HG03575 (cell line): ENCODE data around the gene MEMO1.
"Not testable (repeated sequence)": the region's sequence is repeated elsewhere in the genome, so short reads cannot be mapped to it uniquely, and the experiment has no call there.

ENCODE experiments used
- ATAC-seq: cut with Tn5 transposase; IDR thresholded peaks from one replicate; pipeline ENCODE4 v1.9.1; 2021; ENCODE audit not compliant: unreplicated experiment, insufficient number of reproducible peaks, low FRiP score; ENCODE audit errors: extremely low read depth

Gene MEMO1

DNA sequence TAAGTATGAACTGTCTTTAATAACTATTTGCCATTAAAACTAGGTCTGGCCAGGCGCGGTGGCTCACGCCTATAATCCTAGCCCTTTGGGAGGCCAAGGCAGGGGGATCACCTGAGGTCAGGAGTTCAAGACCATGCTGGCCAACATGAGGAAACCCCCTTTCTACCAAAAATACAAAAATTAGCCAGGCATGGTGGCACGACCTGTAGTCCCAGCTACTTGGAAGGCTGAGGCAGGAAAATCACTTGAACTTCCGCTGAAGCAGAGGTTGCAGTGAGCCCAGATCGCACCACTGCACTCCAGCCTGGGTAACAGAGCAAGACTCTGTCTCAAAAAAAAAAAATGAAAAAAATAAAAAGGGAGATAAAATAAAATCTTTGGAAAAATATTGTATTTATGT, 44.4 kb downstream of the MEMO1 start:
- ATAC-seq, result not testable (repeated sequence)

DNA sequence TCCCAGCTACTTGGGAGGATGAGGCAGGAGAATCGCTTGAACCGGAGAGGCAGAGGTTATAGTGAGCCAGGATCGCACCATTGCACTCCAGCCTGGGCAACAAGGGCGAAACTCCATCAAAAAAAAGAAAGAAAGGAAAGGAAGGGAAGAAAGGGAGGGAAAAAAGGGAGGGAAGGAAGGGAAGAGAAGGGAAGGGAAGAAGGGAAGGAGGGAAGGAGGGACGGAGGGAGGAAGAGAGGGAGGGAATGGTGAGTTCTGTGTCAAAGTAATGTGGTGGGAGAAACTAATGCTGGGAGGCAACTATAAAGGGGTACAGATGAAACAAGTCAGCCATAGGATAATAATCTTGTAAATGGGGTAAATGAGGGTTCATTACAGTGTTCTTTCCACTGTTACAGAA, 45.7 kb downstream of the MEMO1 start:
- no peak for ATAC-seq

DNA sequence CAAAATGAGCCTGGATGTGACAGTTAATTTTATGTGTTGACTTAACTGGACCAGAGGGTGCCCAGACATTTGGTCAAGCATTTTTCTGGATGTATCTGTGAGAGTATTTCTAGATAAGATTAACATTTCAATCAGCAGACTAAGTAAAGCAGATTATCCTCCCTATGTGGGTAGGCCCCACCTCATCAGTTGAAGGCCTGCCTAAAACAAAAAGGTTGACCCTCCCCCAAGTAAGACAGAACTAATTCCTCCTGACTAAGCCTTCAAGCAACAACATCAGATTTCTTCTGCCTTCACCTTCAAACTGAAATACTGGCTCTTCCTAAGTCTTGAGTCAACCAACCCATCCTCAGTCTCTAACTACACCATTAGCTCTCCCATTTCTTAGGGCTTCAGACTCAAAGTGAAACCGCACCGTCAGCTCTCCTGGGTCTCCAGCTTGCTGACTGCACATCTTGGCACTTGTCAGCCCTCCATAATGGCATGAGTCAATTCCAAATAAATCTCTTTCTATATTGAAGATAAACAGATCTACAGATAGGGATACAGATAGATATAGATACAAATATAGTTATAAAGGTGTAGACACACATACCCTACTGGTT, 47.9 kb downstream of the MEMO1 start:
- ATAC-seq, result no peak

DNA sequence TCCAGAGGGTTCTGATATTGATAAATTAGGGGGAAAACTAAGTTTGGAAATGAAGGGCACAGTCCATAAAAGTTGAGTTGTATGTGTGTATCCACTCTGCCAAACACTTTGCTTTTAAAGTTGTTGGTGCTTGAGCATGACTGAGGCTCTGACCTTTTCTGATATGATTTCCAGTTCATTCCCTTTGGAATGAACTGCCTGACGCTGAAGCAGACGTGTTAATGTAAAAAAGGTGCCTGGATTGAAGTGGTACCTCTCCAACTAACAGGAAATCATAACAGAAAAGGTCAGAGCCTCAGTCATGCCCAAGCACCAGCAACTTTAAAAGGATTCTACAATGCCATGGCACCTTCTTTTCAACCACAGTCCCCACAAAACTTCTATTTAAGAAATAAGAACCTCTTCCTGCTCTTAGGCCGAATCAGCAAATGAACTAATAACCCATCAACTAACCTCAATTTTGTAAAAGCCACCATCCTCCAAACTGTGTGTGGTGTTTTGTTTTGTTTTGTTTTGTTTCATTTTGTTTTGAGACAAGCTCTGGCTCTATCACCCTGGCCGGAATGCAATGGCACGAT, 52.6 kb downstream of the MEMO1 start:
- no peak for ATAC-seq

DNA sequence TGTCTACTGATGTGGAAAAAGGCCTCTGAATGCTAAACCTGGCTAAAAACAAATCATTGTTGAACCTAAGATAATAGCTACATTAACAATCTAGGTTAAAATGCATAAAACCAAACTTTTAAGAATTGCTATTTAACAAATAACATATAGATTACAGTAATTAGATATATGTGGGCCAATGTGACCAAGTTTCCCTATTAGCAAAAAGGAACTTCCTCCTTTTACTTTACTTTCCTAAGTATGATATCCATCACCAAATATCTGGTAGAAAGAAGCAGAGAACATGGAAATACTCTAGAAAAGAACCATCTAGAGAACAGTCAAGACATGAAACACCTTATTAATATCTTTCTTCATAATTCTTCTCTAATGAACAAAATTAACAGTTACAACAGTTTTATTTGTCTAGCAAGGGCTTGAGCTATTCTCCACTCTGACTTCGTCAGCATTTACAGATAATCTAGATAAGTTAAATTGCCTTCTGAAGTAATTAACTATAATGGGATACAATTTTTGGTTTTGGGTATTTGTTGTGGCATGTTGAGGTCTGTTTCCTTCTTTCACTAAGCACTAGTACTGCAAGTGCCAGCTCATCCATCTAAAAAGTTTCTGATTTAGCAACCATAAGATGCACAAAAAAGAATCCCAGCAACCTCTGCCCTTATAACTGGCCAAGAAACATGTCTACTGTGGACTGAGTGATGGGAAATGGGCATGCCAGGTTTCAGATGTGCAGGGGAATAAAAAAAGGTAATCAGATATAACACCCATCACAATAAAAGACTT, 53.3 kb downstream of the MEMO1 start:
- no peak for ATAC-seq

DNA sequence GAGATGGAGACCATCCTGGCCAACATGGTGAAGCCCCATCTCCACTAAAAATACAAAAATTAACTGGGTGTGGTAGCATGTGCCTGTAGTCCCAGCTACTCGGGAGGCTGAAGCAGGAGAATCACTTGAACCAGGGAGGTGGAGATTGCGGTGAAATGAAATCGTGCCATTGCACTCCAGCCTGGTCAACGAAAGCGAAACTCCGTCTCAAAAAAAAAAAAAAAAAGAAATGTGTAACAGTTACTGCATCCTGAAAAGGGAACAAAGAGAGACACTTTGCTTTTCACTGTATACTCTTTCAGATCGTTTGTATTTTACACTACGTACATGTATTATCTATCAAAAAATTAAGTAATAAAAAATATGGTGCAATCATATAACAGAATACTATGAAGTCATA, 53.9 kb downstream of the MEMO1 start:
- not testable (repeated sequence) for ATAC-seq

DNA sequence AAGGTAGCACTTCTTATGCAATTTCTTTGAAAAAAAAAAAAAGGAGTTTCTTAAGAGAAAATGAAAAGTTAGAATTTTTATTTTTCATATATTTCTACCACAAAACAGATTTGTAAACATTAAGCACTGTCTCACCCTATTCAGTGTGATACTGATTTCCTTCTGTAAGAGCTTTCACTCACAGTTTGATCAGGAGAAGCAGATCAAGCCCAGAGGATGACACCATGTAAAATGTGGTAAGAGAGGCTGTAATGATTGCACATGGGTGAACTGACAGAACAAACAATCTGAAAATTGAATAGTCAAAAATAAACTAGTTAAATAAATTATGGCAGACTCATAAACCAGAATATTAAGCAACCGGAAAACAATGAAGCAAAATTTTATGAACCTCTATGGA, 54.5 kb downstream of the MEMO1 start:
- ATAC-seq, result no peak

DNA sequence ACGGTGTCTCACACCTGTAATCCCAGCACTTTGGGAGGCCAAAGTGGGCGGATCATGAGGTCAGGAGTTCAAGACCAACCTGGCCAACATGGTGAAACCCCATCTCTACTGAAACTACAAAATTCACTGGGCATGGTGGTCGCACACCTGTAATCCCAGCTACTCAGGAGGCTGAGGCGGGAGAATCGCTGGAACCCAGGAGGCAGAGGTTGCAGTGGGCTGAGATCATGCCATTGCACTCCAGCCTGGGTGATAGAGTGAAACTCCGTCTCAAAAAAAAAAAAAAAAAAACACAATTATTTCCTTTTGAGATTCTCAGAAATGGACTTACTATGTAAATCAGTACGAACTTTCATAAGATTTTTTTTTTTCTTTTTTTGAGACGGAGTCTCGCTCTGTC, 57.7 kb downstream of the MEMO1 start:
- ATAC-seq, result not testable (repeated sequence)

DNA sequence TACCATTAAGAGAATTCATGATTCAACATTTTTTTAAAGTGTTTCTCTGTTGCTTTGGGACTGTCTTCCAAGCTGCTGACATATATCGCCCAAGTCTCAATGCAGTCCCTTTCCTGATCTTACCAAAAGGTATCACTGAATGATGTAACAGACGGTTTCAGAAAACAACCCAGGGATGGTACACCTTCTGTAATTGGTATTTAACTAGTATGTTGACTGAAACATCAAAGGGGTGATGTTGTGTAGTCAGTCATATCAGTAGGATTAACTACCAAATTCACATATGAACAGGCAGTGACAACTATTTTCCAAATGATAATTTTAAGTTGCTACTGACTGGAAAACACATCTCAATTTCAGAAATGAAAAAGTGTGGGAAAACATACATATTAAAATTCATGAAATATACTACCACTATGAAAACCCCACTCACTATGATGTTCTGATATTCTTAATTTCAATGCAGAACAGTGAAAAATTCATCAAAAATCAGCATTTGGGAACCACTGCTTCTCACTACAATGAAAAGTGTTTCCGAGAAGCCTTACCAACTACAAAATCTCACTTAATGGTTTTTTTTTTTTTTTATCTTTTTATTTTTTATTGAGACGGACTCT, 59.8 kb downstream of the MEMO1 start:
- no peak for ATAC-seq

DNA sequence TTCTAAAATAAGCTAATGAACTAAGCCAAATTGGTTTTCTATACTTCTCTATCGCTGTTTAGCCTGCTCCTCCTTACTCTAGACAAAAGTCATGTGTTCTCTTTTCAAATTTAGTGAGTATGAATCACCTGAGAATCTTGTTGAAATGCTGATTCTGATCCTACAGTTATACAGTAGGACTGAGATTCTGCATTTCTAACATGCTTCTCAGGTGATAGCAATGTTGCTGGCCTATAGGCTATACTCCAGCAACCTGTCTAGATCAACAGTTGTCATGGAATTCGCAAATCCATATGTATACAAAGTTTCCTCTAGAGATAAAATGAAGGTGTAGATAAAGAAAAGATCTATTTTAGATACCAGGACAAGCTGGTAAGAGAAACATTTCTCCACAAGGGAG, 62.9 kb downstream of the MEMO1 start:
- no peak for ATAC-seq

DNA sequence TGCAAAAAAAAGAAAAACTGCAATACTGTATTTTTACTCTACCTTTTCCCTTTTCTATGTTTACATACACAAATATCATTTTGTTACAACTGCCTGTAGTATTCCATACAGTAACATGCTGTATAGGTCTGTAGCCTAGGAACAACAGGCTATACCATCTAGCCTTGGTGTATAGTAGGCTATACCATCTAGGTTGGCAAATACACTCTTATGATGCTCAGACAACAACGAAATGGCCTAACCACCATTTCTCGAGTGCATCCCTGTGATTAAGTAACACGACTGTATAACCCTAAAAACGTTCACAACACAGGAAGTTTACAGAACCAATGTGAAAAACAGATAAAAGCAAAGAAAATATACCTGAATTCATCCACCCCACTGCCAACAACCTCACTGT, 64.0 kb downstream of the MEMO1 start:
- ATAC-seq, result no peak

DNA sequence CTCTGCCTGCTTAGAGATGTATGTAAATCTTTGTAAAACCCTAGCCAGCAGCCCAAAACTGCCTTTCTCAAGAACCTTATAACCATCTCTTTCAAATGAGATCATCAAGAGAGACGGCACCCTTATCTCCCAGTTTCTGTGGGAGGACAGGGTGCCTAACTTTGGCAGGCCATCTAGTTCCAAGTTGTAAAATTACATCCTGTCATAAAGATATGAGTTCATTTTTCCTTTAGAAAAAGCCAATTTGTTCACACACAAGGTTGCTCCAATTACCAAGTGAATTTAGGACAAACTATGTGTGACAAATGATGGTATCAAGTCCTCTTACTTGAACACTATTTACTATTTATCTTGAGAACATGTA, 65.3 kb downstream of the MEMO1 start:
- ATAC-seq, result no peak

DNA sequence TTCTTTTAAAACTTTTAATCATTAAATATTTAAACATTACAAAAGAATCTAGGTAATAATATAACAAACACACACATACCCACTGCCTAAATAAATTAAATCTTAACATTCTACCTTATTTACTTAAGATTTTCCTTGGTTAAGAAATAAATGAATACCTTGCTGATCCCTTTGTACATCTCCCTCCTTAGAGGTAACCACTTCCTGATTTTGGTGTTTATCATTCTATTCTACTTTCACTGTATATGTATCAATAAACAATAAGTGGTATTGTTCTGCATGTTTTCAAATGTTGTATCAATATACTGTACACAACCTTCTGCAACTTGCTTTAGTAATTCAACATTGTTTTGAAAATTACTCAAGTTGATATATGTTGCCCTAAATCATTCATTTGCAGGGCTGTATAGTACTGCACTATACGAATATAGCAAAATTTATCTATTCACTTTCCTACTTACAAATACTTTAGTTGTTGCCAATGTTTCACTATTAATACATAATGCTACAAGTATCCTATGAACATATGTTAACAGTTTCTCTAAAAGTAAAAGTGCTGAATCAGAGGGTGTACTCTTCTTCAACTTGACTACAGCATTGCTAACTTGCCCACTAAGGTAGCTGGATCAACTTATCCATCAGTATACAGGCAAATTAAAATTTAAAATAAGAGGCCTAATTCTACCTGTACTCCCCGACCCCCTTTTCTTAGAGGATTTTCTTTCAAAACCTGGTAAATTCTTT, 65.8 kb downstream of the MEMO1 start:
- no peak for ATAC-seq

DNA sequence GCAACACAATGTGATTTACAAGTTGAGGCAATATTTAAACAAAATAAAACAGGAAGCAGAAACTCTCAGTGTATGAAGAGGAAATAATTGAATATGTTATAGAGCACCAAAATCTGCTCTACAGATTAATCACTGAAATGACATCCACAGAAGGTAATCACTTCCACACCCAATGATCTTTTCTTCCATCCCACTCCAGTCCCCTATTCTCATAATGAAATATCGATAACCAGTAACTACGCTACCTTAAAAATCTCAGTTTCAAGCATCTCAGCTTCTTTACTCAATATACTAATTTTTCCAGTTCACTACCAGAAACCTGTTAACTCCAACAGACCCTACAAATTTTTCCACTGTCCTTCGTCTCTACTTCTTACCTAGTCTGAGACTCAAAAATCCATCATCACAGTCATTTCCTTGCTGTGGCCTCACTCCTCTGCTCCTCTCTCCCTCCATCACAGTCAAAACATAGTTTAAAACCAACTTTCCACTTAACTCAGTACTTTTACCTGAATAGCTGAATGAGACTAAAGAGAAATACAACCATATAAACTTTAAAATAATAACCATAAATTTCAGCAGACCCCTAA, 67.1 kb downstream of the MEMO1 start:
- no peak for ATAC-seq

DNA sequence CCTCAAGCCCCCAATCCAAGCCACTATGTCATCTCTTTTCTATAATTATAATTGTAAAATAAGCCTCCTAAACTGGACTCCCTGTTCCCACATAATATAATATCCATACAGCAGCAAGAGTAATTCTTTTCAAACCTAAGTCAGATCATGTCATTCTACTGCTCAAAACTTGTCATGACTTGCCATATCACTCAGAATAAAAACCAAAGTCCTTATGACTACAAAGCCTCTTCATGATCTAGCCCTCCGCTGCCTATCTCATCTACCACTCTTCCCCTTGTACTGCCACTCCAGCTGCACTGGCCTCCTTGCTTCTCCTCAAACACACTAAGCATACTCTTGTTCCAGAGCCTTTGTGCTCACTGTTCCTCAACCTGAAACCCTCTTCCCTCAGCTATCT, 69.9 kb downstream of the MEMO1 start:
- no peak for ATAC-seq

DNA sequence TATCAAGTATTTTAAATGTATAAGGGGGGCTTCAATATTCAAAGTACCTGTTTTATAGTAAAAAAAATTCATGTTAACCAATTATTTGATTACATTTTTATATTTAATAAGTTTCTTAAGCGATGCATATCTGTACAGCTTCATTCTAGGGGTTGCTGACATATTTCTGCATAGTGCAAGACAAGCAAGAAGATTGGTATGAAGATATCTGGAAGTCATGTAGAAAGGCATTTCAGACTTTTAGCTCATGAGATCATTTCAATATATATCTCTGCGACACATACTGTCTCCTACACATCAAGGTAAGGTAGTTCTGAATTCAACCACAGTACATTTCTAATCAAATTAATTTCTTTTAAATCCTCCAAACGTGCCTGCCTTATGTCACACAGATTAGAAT, 73.1 kb downstream of the MEMO1 start:
- no peak for ATAC-seq

DNA sequence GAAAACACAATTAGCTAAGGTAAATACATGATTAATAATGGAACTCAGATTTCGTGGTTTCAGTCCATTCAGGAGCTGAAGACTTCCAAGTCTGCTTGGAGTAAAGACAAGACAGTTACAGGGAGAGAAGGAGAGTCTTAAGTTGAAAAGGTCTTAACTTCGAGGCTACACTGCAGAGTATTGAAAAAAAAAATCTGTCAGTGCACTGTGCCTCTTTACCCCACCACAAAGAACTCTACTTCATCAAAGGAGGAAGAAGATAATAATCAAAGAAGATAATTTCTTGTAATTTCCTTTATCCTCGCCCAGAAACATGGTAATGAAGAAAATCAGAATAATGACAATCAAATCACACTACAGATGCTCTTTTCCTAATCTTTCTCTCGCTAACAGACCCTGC, 75.4 kb downstream of the MEMO1 start:
- no peak for ATAC-seq

DNA sequence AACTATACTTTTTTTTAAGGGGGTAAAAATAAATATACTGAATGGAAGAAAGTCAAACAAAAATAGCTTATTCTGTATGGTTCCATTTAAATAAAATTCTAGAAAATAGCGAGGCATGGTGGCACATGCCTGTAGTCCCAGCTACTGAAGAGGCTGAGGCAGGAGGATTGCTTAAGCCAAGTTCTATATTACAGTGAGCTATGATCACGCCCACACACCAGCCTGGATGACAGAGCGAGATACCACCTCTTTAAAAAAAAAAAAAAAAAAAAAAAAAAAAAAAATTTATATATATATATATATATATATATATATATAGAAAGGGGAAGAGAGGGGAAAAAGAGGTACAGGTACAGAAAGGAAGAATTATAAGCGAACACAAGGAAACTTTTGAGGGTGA, 77.7 kb downstream of the MEMO1 start:
- no peak for ATAC-seq

DNA sequence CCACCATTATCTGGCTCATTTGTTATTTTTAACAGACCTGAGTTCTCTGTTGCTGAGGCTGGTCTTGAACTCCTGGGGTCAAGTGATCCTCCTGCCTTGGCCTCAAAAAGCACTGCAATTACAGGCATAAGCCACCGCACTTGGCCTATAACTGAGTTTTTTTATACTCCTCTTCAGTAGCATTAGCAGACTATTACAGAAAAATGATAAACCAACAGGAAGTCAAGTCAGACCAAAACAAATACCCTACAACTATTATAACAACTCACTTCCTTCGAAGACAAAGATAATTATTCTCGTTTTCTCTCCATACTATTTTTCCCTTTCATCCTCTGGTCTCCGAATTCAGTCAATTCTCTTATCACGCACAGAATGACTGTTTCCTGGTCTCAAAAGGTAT, 78.2 kb downstream of the MEMO1 start:
- no peak for ATAC-seq
